ENCODE measurements around the gene FGFRL1. TPM values are rescaled to one million over a fixed set of nuclear protein-coding genes. Genes with fewer than 3 reads are reported as not detected.

FGFRL1 gene
- total and polyA plus RNA-seq, 2 of the 13 experiments (the other 11 are each of a cell fraction or from before 2014, with no cell fraction given) = 19.1 to 30.6 TPM

- TF ChIP-seq AGO2 (optimal IDR thresholded peaks at IDR 0.05; ENCODE audit: low read depth, low read length) = peak; percentile 92
- TF ChIP-seq MTA1 (CRISPR knock-in tag; IDR thresholded peaks at IDR 0.05; ENCODE audit: borderline replicate concordance) = 0 out of 2 replicates have a peak, but pooled peaks have one; percentile 30
- peak; percentile 82 for TF ChIP-seq ZNF687 (CRISPR knock-in tag; IDR thresholded peaks at IDR 0.05)
These were observed 3.1 kb downstream of the FGFRL1 start (continued) for GRCh38 chr4:1014291-1015167.

GRCh38 chr4:1015179-1015578 lies 3.8 kb downstream of the FGFRL1 start:
- no TSS peak for BruUV-seq (replicated peaks)
- Histone ChIP-seq H3K79me2 (ENCODE audit: insufficient read depth, low read length) (peaks cover 6% of the 10 kb centered on the region), H3K4me1 (ENCODE audit: insufficient read depth, low read length) (peaks cover 45% of the 10 kb centered on the region), H3K27ac (ENCODE audit: extremely low read length, insufficient read depth, low read length) (peak overlapping the region; percentile 73), H3K4me2 (ENCODE audit: low read depth, low read length) (peak overlapping the region; percentile 42; the same call in 1 of the 2 replicates), H4K20me1 (ENCODE audit: insufficient read depth, low read length) (no peaks in the 10 kb centered on the region), H3K9ac (ENCODE audit: insufficient read depth, low read depth, low read length) (peak overlapping the region; percentile 48), H3K9me3 (ENCODE audit: low read length) (no peaks in the 10 kb centered on the region), H2AFZ (ENCODE audit: low read length) (no peak overlapping the region), H3K27me3 (ENCODE audit: control insufficient read depth in 1 of 2, insufficient read depth in 2 of 2, low read length in 2 of 2) (peaks cover 0 to 5% of the 10 kb centered on the region in 2 experiments; a peak in 1 of 5 replicates), H3K4me3 (replicated peaks in 1 of 3; ENCODE audit: insufficient read depth in 1 of 3, low read depth in 2 of 3, low read length in 3 of 3) (peak overlapping the region in 2 of 3 experiments; percentile 26 to 42; a peak in 2 of 6 replicates), H3K36me3 (replicated peaks in 1 of 2; ENCODE audit: control insufficient read depth in 1 of 2, insufficient read depth in 2 of 2, low read length in 2 of 2) (no peaks in the 10 kb centered on the region; a peak in 2 of 5 replicates)
- ChIA-PET POLR2A (interaction anchor here (2.4 kb wide), 1 partner anchor 22 kb away, joined by 9 read pairs; the partner anchor contains the start of gene SLC26A1), CTCF (ENCODE audit: low intra/inter-chr PET ratio, low total read pairs) (no interaction called here)
- ATAC-seq = peak; percentile 58
- intact Hi-C loops (cut with micrococcal nuclease; ENCODE audit: unreplicated experiment) (no loop called here), in situ Hi-C loops (cut with HindIII; ENCODE audit: extremely low pct_ligation_motif_present, low pct_unique_long_range_greater_than_20kb) (no loop called here)
- no peak for DNase-seq (ENCODE audit: low spot score)
- WGBS (ENCODE audit: low lambda C conversion rate) = 72% methylated on average over 7 of the region's 8 CpGs
- FAIRE-seq = no peak
- TF ChIP-seq ZNF572 (CRISPR knock-in tag; IDR thresholded peaks at IDR 0.05) = 0 out of 2 replicates have a peak, but pooled peaks have one; percentile 27
- no peak for TF ChIP-seq ZNF691 (CRISPR knock-in tag; IDR thresholded peaks at IDR 0.05; ENCODE audit: borderline replicate concordance, low read depth)
- TF ChIP-seq RAD21 (CRISPR knock-in tag; IDR thresholded peaks at IDR 0.05) = peak; percentile 69
- peak; percentile 62 for TF ChIP-seq STAG1 (CRISPR knock-in tag; IDR thresholded peaks at IDR 0.05)
- 0 out of 2 replicates have a peak, but pooled peaks have one; percentile 2 for TF ChIP-seq ZMAT3 (CRISPR knock-in tag; conservative IDR thresholded peaks at IDR 0.05)
- TF ChIP-seq ZSCAN5A (CRISPR knock-in tag; IDR thresholded peaks at IDR 0.05; ENCODE audit: borderline replicate concordance) = no peak
- TF ChIP-seq ZBTB7B (CRISPR knock-in tag; IDR thresholded peaks at IDR 0.05) = peak; percentile 28; the same call in 1 of the 2 replicates
- TF ChIP-seq ZBTB33 (CRISPR knock-in tag; IDR thresholded peaks at IDR 0.05) = peak; percentile 67
- peak; percentile 95 for TF ChIP-seq ZSCAN25 (CRISPR knock-in tag; IDR thresholded peaks at IDR 0.05)

Data from HepG2 (cell line).